GM12878 (cell line): Measurements from ENCODE around the gene CD82. TPM values are rescaled to one million over a fixed set of nuclear protein-coding genes. Genes with fewer than 3 reads are reported as not detected.

Experiments
- ATAC-seq: fragments of 200-7000 bp; cut with Tn5 transposase; 3 replicates; pipeline ENCODE4 v1.9.1; 2020; ENCODE audit warnings: mild to moderate bottlenecking, moderate library complexity
- BruUV-seq: library from RNA; stranded (reverse); fragments of 400-500 nt; replicated peaks from 2 replicates; lab custom pipeline; 2021; lab: Mats Ljungman, UMichigan
- CTCF ChIA-PET: fragments of 300-600 bp; sonication (Branson Sonifier 250); formaldehyde crosslinking; extraction: SDS; loops from one replicate; lab custom pipeline; 2021; ENCODE audit warnings: inconsistent platforms; lab: Yijun Ruan, JAX
- POLR2A ChIA-PET: fragments of 350-600 bp; formaldehyde crosslinking; extraction: SDS; loops from one replicate; lab custom pipeline; 2021; ENCODE audit warnings: inconsistent platforms; lab: Charles Lee
- RAD21 ChIA-PET: fragments of 300-600 bp; sonication (Branson Sonifier 250); formaldehyde crosslinking; loops from one replicate; lab custom pipeline; 2023; ENCODE audit warnings: antibody characterized with exemption; ENCODE audit not compliant: unreplicated experiment; lab: Charles Lee
- SMC1A ChIA-PET: fragments of 300-600 bp; sonication (Branson Sonifier 250); formaldehyde crosslinking; loops from one replicate; lab custom pipeline; 2023; ENCODE audit not compliant: unreplicated experiment, uncharacterized antibody; lab: Charles Lee
- DNase-seq: peaks from one replicate; pipeline ENCODE4 v3.0.0-alpha.2; 2011; ENCODE audit warnings: low read depth, low spot score
- FAIRE-seq: peaks from 3 replicates; lab custom pipeline; 2011; peaks lifted over from hg19 to GRCh38; lab: Jason Lieb, UNC
- H2AFZ ChIP-seq: 2 replicates; pipeline ENCODE4 v1.6.0; 2011; ENCODE audit warnings: low read depth, low read length, control low read depth; ENCODE audit not compliant: control insufficient read depth
- H3K27ac ChIP-seq: 2 replicates; pipeline ENCODE4 v1.5.1; 2011; ENCODE audit warnings: control low read depth; ENCODE audit not compliant: control insufficient read depth, insufficient read depth
- H3K27me3 ChIP-seq, 2 experiments: replicated peaks in 1 of 2; 2 replicates each; pipeline versions ENCODE4 v1.6.0 to v1.6.1; 2011; ENCODE audit warnings: low read length in 1 of 2; ENCODE audit not compliant: control insufficient read depth in 2 of 2, insufficient read depth in 2 of 2
- H3K36me3 ChIP-seq, 2 experiments: 2 replicates each; pipeline ENCODE4 v1.5.1; 2011; ENCODE audit warnings: low read length in 1 of 2; ENCODE audit not compliant: control insufficient read depth in 2 of 2, insufficient read depth in 2 of 2
- H3K4me1 ChIP-seq: 2 replicates; pipeline ENCODE4 v1.6.1; 2011; ENCODE audit warnings: mild to moderate bottlenecking, low read length, moderate library complexity, mixed read lengths; ENCODE audit not compliant: control insufficient read depth, insufficient read depth
- H3K4me2 ChIP-seq: 2 replicates; pipeline ENCODE4 v1.6.0; 2011; ENCODE audit warnings: control low read depth; ENCODE audit not compliant: control insufficient read depth, insufficient read depth
- H3K4me3 ChIP-seq: fragments of 200-600 bp; sonication (generic); 2 replicates; pipeline ENCODE4 v1.5.1; 2016
- H3K79me2 ChIP-seq: 2 replicates; pipeline ENCODE4 v1.6.0; 2011; ENCODE audit warnings: low read length; ENCODE audit not compliant: control insufficient read depth, insufficient read depth
- H3K9ac ChIP-seq: 2 replicates; pipeline ENCODE4 v1.8.0; 2011; ENCODE audit warnings: low read length, control low read depth, mixed read lengths; ENCODE audit not compliant: control insufficient read depth, insufficient read depth
- H3K9me3 ChIP-seq: replicated peaks from 3 replicates; pipeline ENCODE4 v1.5.1; 2011; ENCODE audit warnings: mild to moderate bottlenecking, low read length; ENCODE audit not compliant: control insufficient read depth, insufficient read depth
- H4K20me1 ChIP-seq: 2 replicates; pipeline ENCODE4 v1.6.0; 2011; ENCODE audit not compliant: control insufficient read depth, insufficient read depth
- ASH2L ChIP-seq: fragments of 300-600, 200-600 bp; sonication (generic); IDR thresholded peaks from 2 replicates; pipeline ENCODE4 v1.6.1; 2017; ENCODE audit warnings: low read depth, mild to moderate bottlenecking, borderline replicate concordance
- ATF3 ChIP-seq: IDR thresholded peaks from 2 replicates; pipeline ENCODE4 v1.6.1; 2011; ENCODE audit warnings: low read depth, mild to moderate bottlenecking, low read length, moderate library complexity, borderline replicate concordance; ENCODE audit errors: extremely low read depth
- CBX3 ChIP-seq: fragments of 200-600 bp; sonication (generic); IDR thresholded peaks from 2 replicates; pipeline ENCODE4 v1.6.1; 2016; ENCODE audit warnings: low read depth, borderline replicate concordance
- MTA3 ChIP-seq: IDR thresholded peaks from 2 replicates; pipeline ENCODE4 v1.6.1; 2012; ENCODE audit warnings: low read length, inconsistent platforms, borderline replicate concordance
- NFIC ChIP-seq: IDR thresholded peaks from 2 replicates; pipeline ENCODE4 v1.6.1; 2012; ENCODE audit warnings: low read depth, mild to moderate bottlenecking, inconsistent platforms, low read length, moderate library complexity
- PAX8 ChIP-seq: fragments of 450-650 bp; IDR thresholded peaks from 2 replicates; pipeline ENCODE4 v1.6.1; 2017; ENCODE audit warnings: mild to moderate bottlenecking, moderate library complexity
- RAD21 ChIP-seq: IDR thresholded peaks from 2 replicates; pipeline ENCODE4 v1.6.1; 2011; ENCODE audit warnings: mild to moderate bottlenecking, low read depth, low read length, moderate library complexity; ENCODE audit not compliant: insufficient read depth
- SREBF1 ChIP-seq: IDR thresholded peaks from 2 replicates; pipeline ENCODE4 v1.6.1; 2012; ENCODE audit warnings: mild to moderate bottlenecking, low read length
- SREBF2 ChIP-seq: IDR thresholded peaks from 2 replicates; pipeline ENCODE4 v1.6.1; 2012; ENCODE audit warnings: mild to moderate bottlenecking, low read length
- TCF3 ChIP-seq: IDR thresholded peaks from 2 replicates; pipeline ENCODE4 v1.6.1; 2012; ENCODE audit warnings: low read depth, mild to moderate bottlenecking, low read length, borderline replicate concordance; ENCODE audit not compliant: insufficient read depth
- WGBS: methylation state at CpG from one replicate; pipeline ENCODE4 v1.1.6; 2016; ENCODE audit warnings: low lambda C conversion rate; ENCODE audit not compliant: insufficient replicate concordance, insufficient coverage; ENCODE audit errors: missing lambda C conversion rate; 5-methylcytosine and 5-hydroxymethylcytosine counted together
- in situ Hi-C: fragments of 300-500 bp; cut with MboI; formaldehyde crosslinking; loops from 9 replicates; pipeline ENCODE4 v1.14.3; 2018; ENCODE audit warnings: mixed read lengths
- intact Hi-C: fragments of 100-400 bp; cut with micrococcal nuclease; formaldehyde crosslinking; loops from one replicate; pipeline ENCODE4 v1.14.2; 2022; ENCODE audit not compliant: unreplicated experiment
- polyA plus RNA-seq, 11 experiments: library from polyadenylated mRNA; depleted of rRNA in 4 of 11; unstranded in 6 of 11; stranded (reverse) in 5 of 11; fragments of >200 nt; fragmentation: Nextera tagmentation in 4 of 11; fragmentation: Illumina TruSeq in 1 of 11; extraction: Ambion mirVana in 4 of 11; extraction: Trizol in 1 of 11; gene quantifications; 1 replicate in 1 of 11; 2 replicates in 10 of 11; pipeline versions ENCODE4 v1.2.1 to v1.2.3, GENCODE V29; 2011 to 2016; ENCODE audit warnings: inconsistent platforms in 2 of 11, missing spikeins in 2 of 11, low read depth in 1 of 11
- total RNA-seq, 4 experiments: library from RNA; depleted of rRNA in 3 of 4; stranded (reverse); fragments of >200 nt in 3 of 4; fragmentation: Illumina TruSeq in 1 of 4; extraction: Trizol in 1 of 4; gene quantifications; 2 replicates each; pipeline versions ENCODE4 v1.2.1 to v1.2.3, GENCODE V29; 2013 to 2021
- TF ChIP-seq, protein P1 (sequence below): fragments of 450-650 bp; IDR thresholded peaks from 2 replicates; pipeline ENCODE4 v1.6.1; 2017; ENCODE audit warnings: mild to moderate bottlenecking, moderate library complexity

CD82 gene
- total and polyA plus RNA-seq, 10 of the 15 experiments (the other 5 are each of a cell fraction or from before 2014, with no cell fraction given) = 5.2 to 180 (median 84.7) TPM

DNA sequence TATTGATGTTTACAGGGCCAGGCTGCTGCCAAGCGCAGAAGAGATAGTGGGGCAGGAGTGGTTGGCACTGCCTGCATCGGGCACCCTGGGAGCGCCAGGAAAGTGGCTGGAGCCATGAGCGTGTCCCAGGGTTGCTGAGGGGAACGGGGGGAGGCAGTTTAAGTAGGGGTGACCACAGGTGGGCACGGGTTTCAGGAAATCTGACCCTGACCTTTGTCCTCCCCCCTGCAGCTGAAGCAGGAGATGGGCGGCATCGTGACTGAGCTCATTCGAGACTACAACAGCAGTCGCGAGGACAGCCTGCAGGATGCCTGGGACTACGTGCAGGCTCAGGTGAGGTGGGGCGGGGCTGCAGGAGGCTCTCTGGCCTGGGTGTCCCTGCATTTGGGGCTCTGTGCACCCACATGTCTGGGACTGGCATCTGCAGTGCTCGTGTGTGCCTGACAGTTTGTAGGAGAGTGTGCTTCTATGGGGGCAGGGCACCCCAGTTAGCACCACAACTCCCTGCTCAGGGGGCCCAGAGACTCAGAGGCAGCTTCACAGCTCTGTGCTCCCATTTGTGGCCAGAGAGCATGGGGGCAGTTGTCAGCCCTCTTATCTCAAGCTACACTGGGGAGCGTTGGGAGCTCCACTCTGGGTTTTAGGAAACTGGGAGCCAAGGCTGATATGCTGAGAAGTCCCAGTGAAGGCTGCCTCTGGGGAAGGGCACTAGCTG lies 49.7 kb downstream of the CD82 start:
- H3K4me1 ChIP-seq = peaks cover 40% of the 10 kb centered on the region
- SMC1A ChIA-PET = interaction anchor here (0.9 to 10.3 kb wide), 4 partner anchors 16 to 314 kb away, joined by 3 to 433 read pairs (median 18); partner anchors contain the start of gene CD82
- RAD21 ChIA-PET = interaction anchor here (1.0 to 7.8 kb wide), 7 partner anchors 17 to 60 kb away, joined by 3 to 196 read pairs (median 8); partner anchors contain the start of gene CD82

More for the DNA sequence above, 49.7 kb downstream of the CD82 start:
- ChIA-PET CTCF (interaction anchor here (0.6 to 10.3 kb wide), 6 partner anchors 11 to 92 kb away, joined by 3 to 477 read pairs (median 3); no protein-coding TSS in a partner anchor), POLR2A (interaction anchor here (0.6 to 7.9 kb wide), 2 partner anchors 49 to 1302 kb away, joined by 3 to 289 read pairs; partner anchors contain the start of gene CD82)
- in situ Hi-C loops (no loop called here), intact Hi-C loops (no loop called here)
- Histone ChIP-seq H3K4me3 (no peak overlapping the region), H3K4me2 (no peak overlapping the region), H3K36me3 (peaks cover 10 to 40% of the 10 kb centered on the region in 2 experiments), H3K79me2 (no peaks in the 10 kb centered on the region), H3K9ac (no peak overlapping the region), H2AFZ (no peak overlapping the region), H3K9me3 (no peaks in the 10 kb centered on the region), H3K27me3 (no peaks in the 10 kb centered on the region), H4K20me1 (no peaks in the 10 kb centered on the region), H3K27ac (no peak overlapping the region)
- no peak for TF ChIP-seq ATF3
- no peak for TF ChIP-seq TCF3
- no peak for TF ChIP-seq SREBF2
- no peak for TF ChIP-seq PAX8
- TF ChIP-seq CBX3 = no peak
- TF ChIP-seq RAD21 = no peak
- TF ChIP-seq SREBF1 = no peak
- TF ChIP-seq ASH2L = no peak
- TF ChIP-seq, protein P1, sequence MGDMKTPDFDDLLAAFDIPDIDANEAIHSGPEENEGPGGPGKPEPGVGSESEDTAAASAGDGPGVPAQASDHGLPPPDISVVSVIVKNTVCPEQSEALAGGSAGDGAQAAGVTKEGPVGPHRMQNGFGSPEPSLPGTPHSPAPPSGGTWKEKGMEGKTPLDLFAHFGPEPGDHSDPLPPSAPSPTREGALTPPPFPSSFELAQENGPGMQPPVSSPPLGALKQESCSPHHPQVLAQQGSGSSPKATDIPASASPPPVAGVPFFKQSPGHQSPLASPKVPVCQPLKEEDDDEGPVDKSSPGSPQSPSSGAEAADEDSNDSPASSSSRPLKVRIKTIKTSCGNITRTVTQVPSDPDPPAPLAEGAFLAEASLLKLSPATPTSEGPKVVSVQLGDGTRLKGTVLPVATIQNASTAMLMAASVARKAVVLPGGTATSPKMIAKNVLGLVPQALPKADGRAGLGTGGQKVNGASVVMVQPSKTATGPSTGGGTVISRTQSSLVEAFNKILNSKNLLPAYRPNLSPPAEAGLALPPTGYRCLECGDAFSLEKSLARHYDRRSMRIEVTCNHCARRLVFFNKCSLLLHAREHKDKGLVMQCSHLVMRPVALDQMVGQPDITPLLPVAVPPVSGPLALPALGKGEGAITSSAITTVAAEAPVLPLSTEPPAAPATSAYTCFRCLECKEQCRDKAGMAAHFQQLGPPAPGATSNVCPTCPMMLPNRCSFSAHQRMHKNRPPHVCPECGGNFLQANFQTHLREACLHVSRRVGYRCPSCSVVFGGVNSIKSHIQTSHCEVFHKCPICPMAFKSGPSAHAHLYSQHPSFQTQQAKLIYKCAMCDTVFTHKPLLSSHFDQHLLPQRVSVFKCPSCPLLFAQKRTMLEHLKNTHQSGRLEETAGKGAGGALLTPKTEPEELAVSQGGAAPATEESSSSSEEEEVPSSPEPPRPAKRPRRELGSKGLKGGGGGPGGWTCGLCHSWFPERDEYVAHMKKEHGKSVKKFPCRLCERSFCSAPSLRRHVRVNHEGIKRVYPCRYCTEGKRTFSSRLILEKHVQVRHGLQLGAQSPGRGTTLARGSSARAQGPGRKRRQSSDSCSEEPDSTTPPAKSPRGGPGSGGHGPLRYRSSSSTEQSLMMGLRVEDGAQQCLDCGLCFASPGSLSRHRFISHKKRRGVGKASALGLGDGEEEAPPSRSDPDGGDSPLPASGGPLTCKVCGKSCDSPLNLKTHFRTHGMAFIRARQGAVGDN = no peak
- TF ChIP-seq MTA3 = no peak
- no peak for TF ChIP-seq NFIC
- FAIRE-seq (no peak), ATAC-seq (no peak), DNase-seq (no peak)
- WGBS = 87% methylated on average over 15 of the region's 15 CpGs
- no TSS peak for BruUV-seq
